Measurements from ENCODE around the gene ACOT6.
"Not testable (repeated sequence)": the region's sequence is repeated elsewhere in the genome, so short reads cannot be mapped to it uniquely, and the experiment has no call there.

ACOT6 gene

GRCh38 chr14:73659202-73659601 lies 46.9 kb downstream of the ACOT6 start:
- DNase-seq: not testable (repeated sequence)

- DNase-seq: no peak
Observed at GRCh38 chr14:73660511-73660910, 48.2 kb downstream of the ACOT6 start.

- DNase-seq: peak; percentile 87
Observed at GRCh38 chr14:73661872-73662271, 49.6 kb downstream of the ACOT6 start.

GRCh38 chr14:73662487-73662943 lies 50.2 kb downstream of the ACOT6 start:
- peak; percentile 66 for DNase-seq

- no peak for DNase-seq
Observed at GRCh38 chr14:73663548-73664212, 51.4 kb downstream of the ACOT6 start.

GRCh38 chr14:73665130-73665529 lies 52.8 kb downstream of the ACOT6 start:
- DNase-seq: no peak

GRCh38 chr14:73666583-73666982 lies 54.3 kb downstream of the ACOT6 start:
- no peak for DNase-seq

- no peak for DNase-seq
Observed at GRCh38 chr14:73667854-73668253, 55.5 kb downstream of the ACOT6 start.
